ENCODE measurements around the gene PRDM15. TPM values are rescaled to one million over a fixed set of nuclear protein-coding genes. Genes with fewer than 3 reads are reported as not detected.

Gene PRDM15
- total RNA-seq, 1 donor = 7.2 TPM

GRCh38 chr21:41890355-41890754 lies 11.2 kb upstream of the PRDM15 start:
- Histone ChIP-seq H3K4me1 (ENCODE audit: insufficient read depth, low read length) (peaks cover 8% of the 10 kb centered on the region), H3K4me3 (ENCODE audit: insufficient read depth, low read length) (no peak overlapping the region), H3K36me3 (ENCODE audit: insufficient read depth, low read length) (peaks cover 4% of the 10 kb centered on the region), H3K9me3 (ENCODE audit: low read depth, low read length) (no peaks in the 10 kb centered on the region), H2AFZ (ENCODE audit: low read length) (no peak overlapping the region), H3K79me2 (ENCODE audit: insufficient read depth, low read length) (no peaks in the 10 kb centered on the region), H3K27ac (ENCODE audit: low read depth, low read length) (no peak overlapping the region), H4K20me1 (ENCODE audit: insufficient read depth, low read length) (no peaks in the 10 kb centered on the region), H3K27me3 (ENCODE audit: insufficient read depth, low read length) (no peaks in the 10 kb centered on the region), H3K4me2 (ENCODE audit: insufficient read depth, low read length) (no peak overlapping the region)
- TF ChIP-seq CTCF (IDR thresholded peaks at IDR 0.05; ENCODE audit: extremely low read depth, low read depth, low read length) = no peak
- DNase-seq (ENCODE audit: insufficient read length, low spot score, missing footprints) = no peak

- Histone ChIP-seq H3K36me3 (ENCODE audit: insufficient read depth, low read length) (peaks cover 4% of the 10 kb centered on the region), H3K27me3 (ENCODE audit: insufficient read depth, low read length) (no peaks in the 10 kb centered on the region), H3K27ac (ENCODE audit: low read depth, low read length) (no peak overlapping the region), H3K9me3 (ENCODE audit: low read depth, low read length) (no peaks in the 10 kb centered on the region), H3K4me2 (ENCODE audit: insufficient read depth, low read length) (no peak overlapping the region), H2AFZ (ENCODE audit: low read length) (no peak overlapping the region), H3K4me1 (ENCODE audit: insufficient read depth, low read length) (no peaks in the 10 kb centered on the region), H3K4me3 (ENCODE audit: insufficient read depth, low read length) (no peak overlapping the region), H4K20me1 (ENCODE audit: insufficient read depth, low read length) (no peaks in the 10 kb centered on the region), H3K79me2 (ENCODE audit: insufficient read depth, low read length) (no peaks in the 10 kb centered on the region)
- no peak for DNase-seq (ENCODE audit: insufficient read length, low spot score, missing footprints)
- no peak for TF ChIP-seq CTCF (IDR thresholded peaks at IDR 0.05; ENCODE audit: extremely low read depth, low read depth, low read length)
Observed at GRCh38 chr21:41888749-41889376, 9.7 kb upstream of the PRDM15 start.

- Histone ChIP-seq H3K4me1 (ENCODE audit: insufficient read depth, low read length) (no peaks in the 10 kb centered on the region), H4K20me1 (ENCODE audit: insufficient read depth, low read length) (no peaks in the 10 kb centered on the region), H3K4me3 (ENCODE audit: insufficient read depth, low read length) (no peak overlapping the region), H3K36me3 (ENCODE audit: insufficient read depth, low read length) (peaks cover 4% of the 10 kb centered on the region), H3K27me3 (ENCODE audit: insufficient read depth, low read length) (no peaks in the 10 kb centered on the region), H3K27ac (ENCODE audit: low read depth, low read length) (no peak overlapping the region), H3K4me2 (ENCODE audit: insufficient read depth, low read length) (no peak overlapping the region), H3K79me2 (ENCODE audit: insufficient read depth, low read length) (no peaks in the 10 kb centered on the region), H3K9me3 (ENCODE audit: low read depth, low read length) (no peaks in the 10 kb centered on the region), H2AFZ (ENCODE audit: low read length) (no peak overlapping the region)
- DNase-seq (ENCODE audit: insufficient read length, low spot score, missing footprints) = no peak
- TF ChIP-seq CTCF (IDR thresholded peaks at IDR 0.05; ENCODE audit: extremely low read depth, low read depth, low read length) = no peak
Observed at GRCh38 chr21:41887667-41888066, 8.5 kb upstream of the PRDM15 start.

- H3K36me3 ChIP-seq (ENCODE audit: insufficient read depth, low read length) = peaks cover 4% of the 10 kb centered on the region
- no peak overlapping the region for H3K4me3 ChIP-seq (ENCODE audit: insufficient read depth, low read length)
- H4K20me1 ChIP-seq (ENCODE audit: insufficient read depth, low read length) = no peaks in the 10 kb centered on the region
- H3K4me1 ChIP-seq (ENCODE audit: insufficient read depth, low read length) = no peaks in the 10 kb centered on the region
- no peaks in the 10 kb centered on the region for H3K9me3 ChIP-seq (ENCODE audit: low read depth, low read length)
- no peak overlapping the region for H2AFZ ChIP-seq (ENCODE audit: low read length)
- no peaks in the 10 kb centered on the region for H3K27me3 ChIP-seq (ENCODE audit: insufficient read depth, low read length)
- DNase-seq (ENCODE audit: insufficient read length, low spot score, missing footprints) = no peak
- TF ChIP-seq CTCF (IDR thresholded peaks at IDR 0.05; ENCODE audit: extremely low read depth, low read depth, low read length) = no peak
- H3K79me2 ChIP-seq (ENCODE audit: insufficient read depth, low read length) = no peaks in the 10 kb centered on the region
- no peak overlapping the region for H3K27ac ChIP-seq (ENCODE audit: low read depth, low read length)
- H3K4me2 ChIP-seq (ENCODE audit: insufficient read depth, low read length) = no peak overlapping the region
Observed at GRCh38 chr21:41886328-41886727, 7.2 kb upstream of the PRDM15 start.
